KOPT-K1 (cell line): Measurements from ENCODE around the gene SLC14A1.
"Not testable (repeated sequence)": the region's sequence is repeated elsewhere in the genome, so short reads cannot be mapped to it uniquely, and the experiment has no call there.

Experiments
- H3K27ac ChIP-seq: fragments of 200-600 bp; sonication (generic); 2 replicates; pipeline ENCODE4 v1.5.1; 2016; ENCODE audit warnings: antibody characterized with exemption, mild to moderate bottlenecking, low read depth, low read length; ENCODE audit not compliant: poor library complexity, severe bottlenecking
- H3K36me3 ChIP-seq: fragments of 200-600 bp; sonication (generic); 2 replicates; pipeline ENCODE4 v1.5.1; 2017; ENCODE audit warnings: antibody characterized with exemption, mild to moderate bottlenecking, low read length, moderate library complexity; ENCODE audit not compliant: insufficient read depth
- H3K9me3 ChIP-seq: fragments of 200-600 bp; sonication (generic); 2 replicates; pipeline ENCODE4 v1.5.1; 2017; ENCODE audit warnings: antibody characterized with exemption, low read length, mild to moderate bottlenecking; ENCODE audit not compliant: insufficient read depth, poor library complexity, severe bottlenecking

Gene SLC14A1

GRCh38 chr18:45734505-45734904 is 10.5 kb downstream of the SLC14A1 start:
- Histone ChIP-seq H3K36me3 (no peaks in the 10 kb centered on the region), H3K9me3 (no peaks in the 10 kb centered on the region), H3K27ac (no peak overlapping the region)

DNA sequence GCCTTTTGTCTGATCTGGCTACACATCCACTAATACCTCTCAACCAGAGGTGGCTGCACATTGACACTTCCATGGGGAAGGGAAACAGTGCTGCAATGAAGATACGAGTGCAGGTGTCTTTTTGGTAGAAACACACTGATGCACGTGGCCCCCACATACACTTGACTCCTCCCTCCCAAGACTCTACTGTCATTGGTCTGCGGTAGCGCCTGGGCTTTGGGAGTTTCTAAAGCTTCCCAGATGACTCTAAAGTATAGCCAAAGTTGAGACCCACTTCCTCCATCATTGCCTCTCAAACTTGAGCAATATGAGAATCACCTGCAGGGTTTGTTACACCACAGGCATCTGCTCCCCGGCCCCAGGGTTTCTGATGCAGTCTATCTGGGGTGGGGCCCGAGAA is 11.0 kb downstream of the SLC14A1 start:
- Histone ChIP-seq H3K9me3 (no peaks in the 10 kb centered on the region), H3K27ac (no peak overlapping the region), H3K36me3 (no peaks in the 10 kb centered on the region)

DNA sequence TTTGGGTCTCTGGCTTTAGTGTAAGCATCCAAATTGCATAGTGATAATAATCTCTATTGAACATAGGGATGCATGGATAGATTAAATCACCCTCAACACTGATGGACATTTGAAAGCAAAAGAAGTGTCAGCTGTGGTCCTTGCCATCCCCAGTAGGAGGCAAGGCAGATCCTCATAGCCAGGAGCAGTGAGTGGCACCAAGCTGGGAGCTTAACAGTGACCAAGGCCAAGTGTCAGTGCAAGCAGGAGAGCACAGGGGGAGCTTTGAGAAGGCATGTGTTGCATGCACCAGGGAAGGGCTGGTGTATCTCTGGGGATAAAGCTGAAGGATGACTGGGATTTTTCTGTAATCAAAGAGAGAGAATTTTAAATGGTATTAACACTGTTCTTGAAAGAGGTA is 14.7 kb downstream of the SLC14A1 start:
- no peaks in the 10 kb centered on the region for H3K9me3 ChIP-seq
- no peaks in the 10 kb centered on the region for H3K36me3 ChIP-seq
- H3K27ac ChIP-seq: no peak overlapping the region

GRCh38 chr18:45739268-45739667 is 15.3 kb downstream of the SLC14A1 start:
- no peak overlapping the region for H3K27ac ChIP-seq
- no peaks in the 10 kb centered on the region for H3K9me3 ChIP-seq
- H3K36me3 ChIP-seq: no peaks in the 10 kb centered on the region

GRCh38 chr18:45739848-45740247 is 15.9 kb downstream of the SLC14A1 start:
- H3K9me3 ChIP-seq: no peaks in the 10 kb centered on the region
- H3K27ac ChIP-seq: no peak overlapping the region
- H3K36me3 ChIP-seq: no peaks in the 10 kb centered on the region

- Histone ChIP-seq H3K9me3 (no peaks in the 10 kb centered on the region), H3K36me3 (no peaks in the 10 kb centered on the region), H3K27ac (no peak overlapping the region)
Observed at GRCh38 chr18:45741056-45741455, 17.1 kb downstream of the SLC14A1 start.

DNA sequence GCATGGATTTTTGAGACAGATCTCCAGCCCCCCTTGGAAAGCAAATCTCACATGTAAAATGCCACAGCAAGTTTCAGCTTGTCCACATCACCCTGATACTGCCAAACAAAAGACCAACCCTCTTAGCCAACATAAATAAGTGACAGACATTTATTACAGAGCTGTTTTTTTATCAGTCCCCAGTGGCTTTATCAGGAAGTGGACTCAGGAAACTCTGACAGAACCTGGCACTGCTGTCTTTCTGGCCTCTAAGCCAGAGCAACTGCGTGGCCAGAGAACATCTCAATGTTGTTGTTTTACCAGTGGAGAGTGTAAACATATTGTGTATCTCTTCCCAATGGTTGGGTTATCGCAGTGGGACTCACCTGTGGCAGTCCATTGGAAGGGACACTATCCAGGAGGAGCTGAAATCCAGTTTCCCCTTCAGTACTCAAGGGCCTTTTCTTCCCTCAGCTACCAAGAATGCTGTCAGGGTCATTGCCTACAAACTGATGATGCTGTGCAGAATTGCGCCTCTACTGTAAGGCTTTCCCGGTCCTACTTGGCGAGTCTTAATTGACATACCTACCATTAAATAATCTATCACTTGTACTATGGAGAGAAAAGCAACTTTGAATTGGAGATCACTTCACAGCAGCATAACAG is 22.0 kb downstream of the SLC14A1 start:
- no peaks in the 10 kb centered on the region for H3K36me3 ChIP-seq
- H3K27ac ChIP-seq: no peak overlapping the region
- H3K9me3 ChIP-seq: no peaks in the 10 kb centered on the region

GRCh38 chr18:45748501-45748900 is 24.5 kb downstream of the SLC14A1 start:
- H3K36me3 ChIP-seq: no peaks in the 10 kb centered on the region
- H3K9me3 ChIP-seq: no peaks in the 10 kb centered on the region
- H3K27ac ChIP-seq: no peak overlapping the region

- Histone ChIP-seq H3K36me3 (no peaks in the 10 kb centered on the region), H3K27ac (no peak overlapping the region), H3K9me3 (no peaks in the 10 kb centered on the region)
Observed at GRCh38 chr18:45749918-45750689, 26.1 kb downstream of the SLC14A1 start.

- no peak overlapping the region for H3K27ac ChIP-seq
- no peaks in the 10 kb centered on the region for H3K36me3 ChIP-seq
Observed at GRCh38 chr18:45751766-45752165, 27.8 kb downstream of the SLC14A1 start.

DNA sequence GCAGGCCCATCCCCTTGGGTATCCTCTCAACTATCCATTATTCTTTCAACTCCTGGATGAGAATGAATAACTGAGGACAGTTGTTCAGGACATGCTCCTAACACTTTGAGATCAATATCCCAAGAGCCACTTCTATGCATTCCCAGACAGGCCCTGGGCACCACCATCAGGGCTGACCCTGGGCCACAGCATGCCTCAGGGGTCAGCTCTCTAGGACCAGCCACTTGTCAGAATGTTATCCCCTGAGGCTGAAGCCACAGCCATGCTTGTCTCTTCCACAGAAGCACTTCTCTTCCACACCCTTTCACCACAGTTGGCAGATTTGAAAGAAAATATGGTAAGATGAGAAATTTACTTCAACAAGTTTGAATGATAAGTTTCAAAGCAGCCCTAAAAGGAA is 28.7 kb downstream of the SLC14A1 start:
- Histone ChIP-seq H3K9me3 (no peaks in the 10 kb centered on the region), H3K27ac (no peak overlapping the region), H3K36me3 (no peaks in the 10 kb centered on the region)

More at GRCh38 chr18:45751766-45752165, 27.8 kb downstream of the SLC14A1 start:
- H3K9me3 ChIP-seq: no peaks in the 10 kb centered on the region

GRCh38 chr18:45753286-45753685 is 29.3 kb downstream of the SLC14A1 start:
- Histone ChIP-seq H3K36me3 (no peaks in the 10 kb centered on the region), H3K27ac (no peak overlapping the region), H3K9me3 (no peaks in the 10 kb centered on the region)

DNA sequence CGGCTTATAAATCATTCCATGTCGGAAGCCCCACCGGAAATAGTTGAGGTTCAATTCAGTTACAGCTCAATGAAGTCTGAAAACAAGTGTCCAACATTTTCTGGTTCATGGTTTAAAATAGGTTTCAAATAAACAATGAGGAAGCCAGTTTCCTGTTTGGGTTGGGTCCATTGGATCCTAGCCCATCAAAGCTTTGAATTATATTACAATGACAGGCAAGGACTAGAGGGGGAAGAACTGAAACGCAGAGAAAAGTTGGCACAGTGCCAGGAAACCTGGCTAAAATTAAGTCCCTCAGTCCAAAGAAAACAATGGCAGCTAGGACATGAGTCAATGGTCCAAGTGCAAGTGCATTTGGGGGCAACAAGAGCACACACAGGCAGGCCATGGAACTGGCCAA is 32.0 kb downstream of the SLC14A1 start:
- Histone ChIP-seq H3K27ac (no peak overlapping the region), H3K9me3 (no peaks in the 10 kb centered on the region), H3K36me3 (no peaks in the 10 kb centered on the region)

- Histone ChIP-seq H3K36me3 (no peaks in the 10 kb centered on the region), H3K27ac (no peak overlapping the region), H3K9me3 (no peaks in the 10 kb centered on the region)
Observed at GRCh38 chr18:45757005-45757404, 33.0 kb downstream of the SLC14A1 start.

DNA sequence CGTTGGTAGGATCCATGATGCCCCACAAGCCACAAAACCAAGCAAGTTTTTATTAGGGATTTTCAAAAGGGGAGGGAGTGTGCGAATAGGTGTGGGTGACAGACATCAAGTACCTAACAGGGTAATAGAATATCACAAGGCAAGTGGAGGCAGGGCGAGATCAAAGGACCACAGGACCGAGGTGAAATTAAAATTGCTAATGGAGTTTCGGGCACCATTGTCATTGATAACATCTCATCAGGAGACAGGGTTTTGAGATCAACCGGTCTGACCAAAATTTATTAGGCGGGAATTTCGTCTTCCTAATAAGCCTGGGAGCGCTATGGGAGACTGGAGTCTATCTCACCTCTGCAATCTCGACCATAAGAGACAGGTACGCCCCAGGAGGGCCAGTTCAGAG is 33.7 kb downstream of the SLC14A1 start:
- H3K27ac ChIP-seq, H3K9me3 ChIP-seq: not testable (repeated sequence)

DNA sequence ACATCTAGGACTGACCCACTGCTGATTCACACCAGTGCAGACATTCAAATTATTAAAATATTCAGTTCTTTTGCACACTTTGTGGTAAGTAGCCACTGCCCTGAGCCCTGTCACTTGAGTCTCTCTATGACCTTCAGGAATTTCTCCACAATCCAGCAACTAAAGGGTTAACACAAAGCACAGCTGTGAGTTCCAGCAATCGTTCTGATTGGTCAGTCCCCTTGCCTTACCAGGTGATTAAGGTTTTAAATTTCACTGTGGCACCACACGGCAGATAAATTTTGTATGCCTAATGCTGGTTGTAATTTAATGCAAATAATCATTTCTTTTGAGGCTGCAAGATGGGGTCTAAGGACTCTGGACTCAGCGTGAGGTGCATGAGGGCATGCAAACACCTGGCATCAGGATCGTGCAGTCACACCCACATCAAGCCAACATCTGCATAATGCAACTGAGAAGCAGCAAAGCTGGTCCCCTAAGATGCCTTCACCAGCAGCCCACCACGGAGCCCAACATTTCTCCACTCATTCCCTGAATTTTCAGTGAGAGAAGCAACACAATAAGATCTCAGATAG is 36.6 kb downstream of the SLC14A1 start:
- Histone ChIP-seq H3K9me3 (no peaks in the 10 kb centered on the region), H3K36me3 (no peaks in the 10 kb centered on the region), H3K27ac (no peak overlapping the region)

More for the DNA sequence above, 33.7 kb downstream of the SLC14A1 start:
- not testable (repeated sequence) for H3K36me3 ChIP-seq
